ENCODE data around the gene IFNGR2.
A peak's percentile ranks its signal among the peaks of the same experiment; 100 is the strongest.
"Not testable (repeated sequence)": the region's sequence is repeated elsewhere in the genome, so short reads cannot be mapped to it uniquely, and the experiment has no call there.

Gene IFNGR2

GRCh38 chr21:33443194-33443593, 40.0 kb downstream of the IFNGR2 start:
- no peak for DNase-seq

- DNase-seq, result no peak
Observed at GRCh38 chr21:33444499-33444898, 41.3 kb downstream of the IFNGR2 start.

- DNase-seq, result not testable (repeated sequence)
Observed at GRCh38 chr21:33446620-33447019, 43.4 kb downstream of the IFNGR2 start.

- DNase-seq, result no peak
Observed at GRCh38 chr21:33449616-33450015, 46.4 kb downstream of the IFNGR2 start.

GRCh38 chr21:33451634-33452071, 48.4 kb downstream of the IFNGR2 start:
- DNase-seq, result no peak

GRCh38 chr21:33452362-33452761, 49.1 kb downstream of the IFNGR2 start:
- no peak for DNase-seq

GRCh38 chr21:33455686-33456446, 52.7 kb downstream of the IFNGR2 start:
- no peak for DNase-seq

- DNase-seq, result no peak
Observed at GRCh38 chr21:33458861-33459260, 55.6 kb downstream of the IFNGR2 start.

- no peak for DNase-seq
Observed at GRCh38 chr21:33461538-33462250, 58.5 kb downstream of the IFNGR2 start.

- not testable (repeated sequence) for DNase-seq
Observed at GRCh38 chr21:33469183-33469582, 66.0 kb downstream of the IFNGR2 start.

GRCh38 chr21:33470701-33471100, 67.5 kb downstream of the IFNGR2 start:
- DNase-seq, result no peak

- no peak for DNase-seq
Observed at GRCh38 chr21:33473344-33473743, 70.1 kb downstream of the IFNGR2 start.

- no peak for DNase-seq
Observed at GRCh38 chr21:33477066-33477465, 73.9 kb downstream of the IFNGR2 start.

- DNase-seq, result no peak
Observed at GRCh38 chr21:33478182-33478581, 75.0 kb downstream of the IFNGR2 start.

- peak; percentile 39 for DNase-seq
Observed at GRCh38 chr21:33478935-33479678, 75.9 kb downstream of the IFNGR2 start.

- DNase-seq, result peak; percentile 92
Observed at GRCh38 chr21:33479679-33480480, 76.7 kb downstream of the IFNGR2 start, which contains the start of gene TMEM50B. TMEM50B (minus strand) TSS chr21:33479974; CDS start chr21:33468885, 11,089 bp downstream.

- no peak for DNase-seq
Observed at GRCh38 chr21:33480481-33481103, 77.4 kb downstream of the IFNGR2 start.

GRCh38 chr21:33481314-33481943, 78.2 kb downstream of the IFNGR2 start:
- DNase-seq, result no peak
